Subcutaneous adipose tissue (tissue), 4 donors: ENCODE measurements around the gene NFATC2. TPM values are rescaled to one million over a fixed set of nuclear protein-coding genes. Genes with fewer than 3 reads are reported as not detected.

Source experiments
- total RNA-seq, 4 donors: library from RNA; depleted of rRNA; stranded (reverse); fragments of >200 nt; gene quantifications; one replicate each; pipeline ENCODE4 v1.1.0, GENCODE V29; 2016
- TF ChIP-seq, protein P1 (sequence below): fragments of 450-650 bp; IDR thresholded peaks from one replicate; pipeline ENCODE4 v1.5.1; 2016; ENCODE audit warnings: low read depth, mild to moderate bottlenecking, control low read depth, antibody characterized with exemption, moderate library complexity

The NFATC2 gene
- total RNA-seq, 4 donors from 2014 or later, result 2.3 to 7.5 (median 5.8) TPM

DNA sequence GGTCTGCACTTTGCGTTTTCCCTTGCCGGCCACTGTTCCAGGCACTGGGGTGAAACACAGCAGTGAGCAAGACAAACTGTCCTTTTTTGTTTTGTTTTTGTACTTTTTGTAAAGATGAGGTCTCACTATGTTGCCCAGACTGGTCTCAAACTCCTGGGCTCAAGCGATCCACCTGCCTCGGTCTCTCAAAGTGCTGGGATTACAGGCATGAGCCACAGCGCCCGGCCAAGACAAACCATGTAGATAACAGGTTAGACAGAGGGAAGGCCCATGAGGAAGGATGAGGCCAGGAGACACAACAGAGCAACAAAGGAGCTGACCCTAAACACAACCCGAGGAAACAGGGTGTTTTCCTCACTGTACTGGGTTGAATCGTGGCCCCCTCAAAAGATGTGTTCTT, 165.4 kb downstream of the NFATC2 start:
- TF ChIP-seq, protein P1, sequence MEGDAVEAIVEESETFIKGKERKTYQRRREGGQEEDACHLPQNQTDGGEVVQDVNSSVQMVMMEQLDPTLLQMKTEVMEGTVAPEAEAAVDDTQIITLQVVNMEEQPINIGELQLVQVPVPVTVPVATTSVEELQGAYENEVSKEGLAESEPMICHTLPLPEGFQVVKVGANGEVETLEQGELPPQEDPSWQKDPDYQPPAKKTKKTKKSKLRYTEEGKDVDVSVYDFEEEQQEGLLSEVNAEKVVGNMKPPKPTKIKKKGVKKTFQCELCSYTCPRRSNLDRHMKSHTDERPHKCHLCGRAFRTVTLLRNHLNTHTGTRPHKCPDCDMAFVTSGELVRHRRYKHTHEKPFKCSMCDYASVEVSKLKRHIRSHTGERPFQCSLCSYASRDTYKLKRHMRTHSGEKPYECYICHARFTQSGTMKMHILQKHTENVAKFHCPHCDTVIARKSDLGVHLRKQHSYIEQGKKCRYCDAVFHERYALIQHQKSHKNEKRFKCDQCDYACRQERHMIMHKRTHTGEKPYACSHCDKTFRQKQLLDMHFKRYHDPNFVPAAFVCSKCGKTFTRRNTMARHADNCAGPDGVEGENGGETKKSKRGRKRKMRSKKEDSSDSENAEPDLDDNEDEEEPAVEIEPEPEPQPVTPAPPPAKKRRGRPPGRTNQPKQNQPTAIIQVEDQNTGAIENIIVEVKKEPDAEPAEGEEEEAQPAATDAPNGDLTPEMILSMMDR, result no peak

DNA sequence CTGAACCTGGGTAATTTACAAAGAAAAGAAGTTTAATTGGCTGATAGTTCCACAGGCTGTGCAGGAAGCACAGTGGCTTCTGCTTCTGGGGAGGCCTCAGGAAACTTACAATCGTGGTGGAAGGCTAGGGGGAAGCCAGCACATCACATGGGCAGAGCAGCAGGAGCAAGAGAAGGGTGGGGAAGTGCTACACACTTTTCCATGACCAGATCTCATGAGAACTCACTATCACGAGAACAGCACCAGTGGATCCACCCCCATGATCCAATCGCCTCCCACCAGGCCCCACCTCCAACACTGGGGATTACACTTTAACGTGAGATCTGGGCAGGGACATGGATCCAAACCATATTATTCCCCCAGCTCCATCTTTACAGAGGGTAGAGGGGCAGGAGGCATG, 166.4 kb downstream of the NFATC2 start:
- TF ChIP-seq, protein P1, result no peak

- TF ChIP-seq, protein P1, result no peak
Measured at GRCh38 chr20:51375561-51375960, 167.0 kb downstream of the NFATC2 start.

GRCh38 chr20:51374961-51375360, 167.6 kb downstream of the NFATC2 start:
- TF ChIP-seq, protein P1, result no peak

DNA sequence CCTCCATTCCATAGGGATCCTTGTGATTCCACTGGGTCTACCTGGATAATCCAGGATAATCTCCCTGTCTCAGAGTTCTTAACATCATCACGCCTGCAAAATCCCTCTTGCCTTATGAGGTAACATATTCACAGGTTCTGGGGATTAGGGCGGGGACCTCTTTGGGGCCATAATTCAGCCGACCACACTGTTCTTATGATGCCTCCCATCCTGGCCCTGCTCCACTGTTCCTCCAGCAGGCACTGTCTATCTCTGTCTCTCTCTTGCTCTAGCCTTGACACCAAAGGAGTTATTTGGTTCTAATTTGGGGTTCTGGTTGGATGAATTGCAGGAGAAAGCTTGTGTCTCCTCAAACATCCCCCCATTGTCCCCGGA, 168.1 kb downstream of the NFATC2 start:
- TF ChIP-seq, protein P1, result no peak

DNA sequence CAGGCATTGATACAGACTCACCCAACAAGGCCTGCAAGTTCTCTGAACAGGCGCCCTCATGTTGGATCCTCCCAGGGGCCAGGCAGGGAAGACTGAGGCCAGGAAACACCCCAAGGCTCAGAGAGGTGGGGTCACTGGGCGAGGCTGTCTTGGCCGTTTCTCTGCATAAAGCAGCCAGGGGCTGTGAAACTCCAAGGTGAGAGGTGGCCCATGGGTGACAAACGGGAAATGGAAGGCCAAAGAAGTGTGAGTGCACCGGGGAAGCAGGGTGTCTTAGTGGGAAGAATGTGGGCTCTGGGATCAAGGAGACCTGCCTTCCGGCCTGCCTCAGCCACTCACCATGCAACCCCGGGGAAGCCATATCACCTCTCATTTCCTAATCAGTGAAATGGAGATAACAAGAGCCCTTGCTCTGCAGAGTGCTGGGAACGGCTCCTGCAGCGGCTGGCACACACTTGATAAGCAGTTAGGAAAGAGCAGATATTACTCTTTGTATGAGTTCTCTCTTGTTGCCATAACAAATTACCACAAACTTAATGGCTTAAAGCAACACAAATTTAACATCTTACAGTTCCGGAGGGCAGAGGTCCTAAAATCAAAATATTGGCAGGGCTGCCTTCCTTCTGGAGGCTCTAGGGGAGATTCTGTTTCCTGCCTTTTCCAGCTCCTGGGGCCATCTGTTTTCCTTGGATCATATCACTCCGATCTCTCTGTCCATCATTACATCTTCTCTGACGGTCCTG, 168.6 kb downstream of the NFATC2 start:
- TF ChIP-seq, protein P1, result no peak

- TF ChIP-seq, protein P1, result no peak
Measured at GRCh38 chr20:51372966-51373365, 169.6 kb downstream of the NFATC2 start.
